ENCODE measurements around the gene PTX4. TPM values are rescaled to one million over a fixed set of nuclear protein-coding genes. Genes with fewer than 3 reads are reported as not detected.

PTX4 gene
- total RNA-seq, 6 experiments from 2014 or later: not detected

DNA sequence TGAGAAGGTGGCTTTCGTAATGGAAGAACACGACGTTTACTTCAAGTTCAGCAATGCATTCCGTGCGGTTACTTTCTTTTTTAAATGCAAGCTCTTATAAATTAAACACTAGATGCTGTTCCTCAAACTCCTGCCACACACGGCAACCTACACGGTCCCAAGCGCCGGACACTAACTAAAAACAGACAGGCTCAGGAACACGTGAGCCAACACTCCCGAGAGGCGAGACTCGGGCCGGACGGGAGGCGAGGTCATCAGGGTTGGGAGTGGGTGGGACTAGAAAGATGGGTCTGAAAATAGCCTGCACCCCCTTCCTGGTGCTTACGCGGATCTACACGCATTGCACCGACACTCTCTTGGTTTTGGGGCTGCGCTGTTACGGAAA, 20.3 kb downstream of the PTX4 start:
- ATAC-seq (no peak), DNase-seq (no peak)
- Histone ChIP-seq H3K9me3 (no peaks in the 10 kb centered on the region), H3K27me3 (no peaks in the 10 kb centered on the region), H3K27ac (no peak overlapping the region), H3K4me1 (peaks cover 0 to 2% (median 0%) of the 10 kb centered on the region in 4 donors), H3K4me3 (no peak overlapping the region), H3K36me3 (no peaks in the 10 kb centered on the region)
- intact Hi-C loops (cut with DNase I): no loop called here
- TF ChIP-seq POLR2A (IDR thresholded peaks at IDR 0.05): no peak
- TF ChIP-seq, protein P1, sequence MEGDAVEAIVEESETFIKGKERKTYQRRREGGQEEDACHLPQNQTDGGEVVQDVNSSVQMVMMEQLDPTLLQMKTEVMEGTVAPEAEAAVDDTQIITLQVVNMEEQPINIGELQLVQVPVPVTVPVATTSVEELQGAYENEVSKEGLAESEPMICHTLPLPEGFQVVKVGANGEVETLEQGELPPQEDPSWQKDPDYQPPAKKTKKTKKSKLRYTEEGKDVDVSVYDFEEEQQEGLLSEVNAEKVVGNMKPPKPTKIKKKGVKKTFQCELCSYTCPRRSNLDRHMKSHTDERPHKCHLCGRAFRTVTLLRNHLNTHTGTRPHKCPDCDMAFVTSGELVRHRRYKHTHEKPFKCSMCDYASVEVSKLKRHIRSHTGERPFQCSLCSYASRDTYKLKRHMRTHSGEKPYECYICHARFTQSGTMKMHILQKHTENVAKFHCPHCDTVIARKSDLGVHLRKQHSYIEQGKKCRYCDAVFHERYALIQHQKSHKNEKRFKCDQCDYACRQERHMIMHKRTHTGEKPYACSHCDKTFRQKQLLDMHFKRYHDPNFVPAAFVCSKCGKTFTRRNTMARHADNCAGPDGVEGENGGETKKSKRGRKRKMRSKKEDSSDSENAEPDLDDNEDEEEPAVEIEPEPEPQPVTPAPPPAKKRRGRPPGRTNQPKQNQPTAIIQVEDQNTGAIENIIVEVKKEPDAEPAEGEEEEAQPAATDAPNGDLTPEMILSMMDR (IDR thresholded peaks at IDR 0.05): no peak
- WGBS (ENCODE audit: insufficient coverage, low coverage, low lambda C conversion rate, missing lambda C conversion rate): 92% methylated on average over 13 of the region's 22 CpGs

DNA sequence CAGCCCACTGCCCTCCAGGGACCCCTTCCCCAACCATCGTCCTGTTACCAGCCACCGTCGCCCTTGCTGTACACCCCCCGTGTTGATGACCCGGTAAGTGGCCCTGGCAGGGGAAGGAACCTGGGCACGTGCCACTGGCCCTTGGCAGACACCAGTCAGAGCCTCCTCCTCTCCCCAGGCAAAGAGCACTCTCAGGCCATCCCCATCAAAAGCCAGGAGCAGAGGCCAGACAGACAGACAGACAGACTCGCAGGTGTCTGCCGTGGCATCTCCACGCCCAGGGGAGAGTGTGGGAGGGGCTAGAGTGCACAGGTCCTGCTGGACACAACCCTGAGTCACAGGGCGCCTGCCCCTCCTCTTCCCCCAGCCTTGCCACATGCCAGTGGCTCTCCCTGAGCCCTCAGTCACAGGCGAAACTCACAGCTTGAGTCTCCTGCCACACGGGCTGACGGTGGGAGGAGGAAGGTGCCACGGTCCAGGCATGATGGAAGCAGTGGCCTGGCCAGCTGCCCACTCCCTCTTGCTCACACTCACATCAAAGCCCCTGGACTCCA, 21.7 kb downstream of the PTX4 start:
- H3K4me3 ChIP-seq: no peak overlapping the region
- peak in 1 of 4 donors; percentile 33 for ATAC-seq
- intact Hi-C loops (cut with DNase I): no loop called here
- no peaks in the 10 kb centered on the region for H3K27me3 ChIP-seq
- H3K36me3 ChIP-seq: peaks cover 0 to 5% (median 0%) of the 10 kb centered on the region in 4 donors
- no peak for TF ChIP-seq POLR2A (IDR thresholded peaks at IDR 0.05)
- TF ChIP-seq, protein P1 (IDR thresholded peaks at IDR 0.05): no peak
- no peak overlapping the region for H3K27ac ChIP-seq
- 53% methylated on average over 8 of the region's 14 CpGs for WGBS (ENCODE audit: insufficient coverage, low coverage, low lambda C conversion rate, missing lambda C conversion rate)
- H3K9me3 ChIP-seq: no peaks in the 10 kb centered on the region
- no peak for DNase-seq
- no peaks in the 10 kb centered on the region for H3K4me1 ChIP-seq

DNA sequence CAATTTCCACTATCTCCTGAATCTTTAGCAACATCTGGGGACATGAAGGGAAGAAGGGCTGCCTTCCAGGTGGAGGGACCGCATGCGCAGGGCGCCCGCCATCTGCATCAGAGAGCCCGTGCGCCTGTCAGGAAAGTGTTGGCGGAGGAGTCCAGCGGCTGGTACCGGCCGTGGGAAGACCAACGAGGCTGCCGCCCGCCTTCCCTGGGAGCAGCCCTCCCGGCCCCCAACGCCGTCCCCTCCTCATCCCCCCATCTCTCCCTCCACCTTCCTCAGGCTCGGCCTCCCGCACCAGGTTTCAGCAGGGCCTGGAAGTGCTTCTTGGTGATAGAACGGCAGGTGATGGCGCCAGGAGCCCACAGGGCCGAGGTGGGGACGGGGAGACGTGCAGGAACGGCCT, 22.7 kb downstream of the PTX4 start:
- intact Hi-C loops (cut with DNase I): no loop called here
- peaks cover 0 to 8% (median 0%) of the 10 kb centered on the region in 4 donors for H3K36me3 ChIP-seq
- H3K27me3 ChIP-seq: no peaks in the 10 kb centered on the region
- H3K4me1 ChIP-seq: no peaks in the 10 kb centered on the region
- no peak overlapping the region for H3K4me3 ChIP-seq
- peak in 1 of 3 donors; percentile 34 for DNase-seq
- H3K27ac ChIP-seq: no peak overlapping the region
- WGBS (ENCODE audit: insufficient coverage, low coverage, low lambda C conversion rate, missing lambda C conversion rate): 95% methylated on average over 4 of the region's 24 CpGs
- TF ChIP-seq POLR2A (IDR thresholded peaks at IDR 0.05): no peak
- TF ChIP-seq, protein P1 (IDR thresholded peaks at IDR 0.05): no peak
- H3K9me3 ChIP-seq: no peaks in the 10 kb centered on the region
- ATAC-seq: no peak

DNA sequence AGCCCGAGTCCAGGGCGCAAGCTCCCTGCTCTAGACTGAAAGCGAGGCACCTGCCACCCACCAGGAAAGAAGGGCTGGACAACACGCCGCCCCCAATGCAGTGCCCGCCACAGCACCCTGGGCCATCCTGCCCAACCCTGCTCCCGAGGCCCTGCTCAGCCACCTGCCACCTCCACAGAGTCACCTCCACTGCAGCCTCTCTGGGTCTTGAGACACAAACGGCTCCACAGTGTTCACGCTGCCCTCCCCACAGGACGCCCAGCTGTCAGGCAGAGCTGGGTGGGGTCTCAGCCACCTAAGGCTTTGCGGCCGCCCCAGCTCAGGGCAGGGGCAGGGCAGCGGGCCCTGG, 23.2 kb downstream of the PTX4 start:
- Histone ChIP-seq H3K36me3 (peaks cover 0 to 14% (median 0%) of the 10 kb centered on the region in 4 donors), H3K4me1 (no peaks in the 10 kb centered on the region), H3K27ac (no peak overlapping the region), H3K27me3 (no peaks in the 10 kb centered on the region), H3K4me3 (no peak overlapping the region), H3K9me3 (no peaks in the 10 kb centered on the region)
- no peak for DNase-seq
- WGBS (ENCODE audit: insufficient coverage, low coverage, low lambda C conversion rate, missing lambda C conversion rate): no CpG with 5 or more reads among the region's 13 CpGs
- no peak for TF ChIP-seq POLR2A (IDR thresholded peaks at IDR 0.05)
- TF ChIP-seq, protein P1 (IDR thresholded peaks at IDR 0.05): no peak
- no peak for ATAC-seq
- intact Hi-C loops (cut with DNase I): no loop called here

Measured in right lobe of liver (tissue), 6 donors.